ENCODE data around the gene CLSTN2. TPM values are rescaled to one million over a fixed set of nuclear protein-coding genes. Genes with fewer than 3 reads are reported as not detected.

CLSTN2 gene
- total RNA-seq, 1 experiment from 2014 or later: 0.02 TPM

DNA sequence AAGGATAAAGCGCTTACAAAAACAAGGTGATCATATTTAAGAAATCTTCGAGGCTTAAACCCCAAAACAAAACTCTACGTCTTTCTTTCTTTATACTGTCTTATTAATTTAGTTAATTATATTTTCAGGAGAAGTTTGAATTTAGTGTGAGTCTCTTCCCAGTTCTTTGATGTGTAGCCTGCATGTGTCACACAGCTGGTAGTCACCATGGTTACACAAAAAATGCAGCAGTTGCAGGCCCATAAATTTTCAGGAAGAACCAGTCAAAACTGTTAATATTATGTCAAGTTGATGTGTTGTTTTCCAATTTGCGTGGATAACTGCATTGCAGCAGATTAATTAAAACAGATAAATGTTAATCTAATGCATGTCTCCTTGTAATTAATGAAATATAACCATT, 10.4 kb downstream of the CLSTN2 start:
- Histone ChIP-seq H3K4me1 (ENCODE audit: control insufficient read depth in 1 of 2, insufficient read depth in 2 of 2, low read length in 2 of 2) (no peaks in the 10 kb centered on the region), H3K9me3 (ENCODE audit: control insufficient read depth in 1 of 2, insufficient read depth in 1 of 2, low read depth in 1 of 2, low read length in 2 of 2) (no peaks in the 10 kb centered on the region), H3K9me2 (ENCODE audit: insufficient read depth) (no peaks in the 10 kb centered on the region), H3K27ac (ENCODE audit: low read depth, low read length) (no peak overlapping the region), H4K20me1 (ENCODE audit: insufficient read depth) (no peaks in the 10 kb centered on the region), H3K4me2 (ENCODE audit: low read length) (no peak overlapping the region), H3K27me3 (ENCODE audit: insufficient read depth, low read length) (peaks cover 72% of the 10 kb centered on the region), H3K4me3 (replicated peaks in 1 of 2; ENCODE audit: low read depth in 1 of 2, low read length in 2 of 2) (no peak overlapping the region), H3K79me2 (ENCODE audit: insufficient read depth, low read length) (no peaks in the 10 kb centered on the region), H3K36me3 (ENCODE audit: control insufficient read depth in 1 of 2, insufficient read depth in 2 of 2, low read length in 2 of 2) (no peaks in the 10 kb centered on the region), H3K9ac (ENCODE audit: low read length) (no peak overlapping the region), H2AFZ (ENCODE audit: low read depth, low read length, poor library complexity, severe bottlenecking) (no peak overlapping the region)
- intact Hi-C loops (cut with micrococcal nuclease): no loop called here
- BruUV-seq (replicated peaks): no TSS peak
- RAD21 ChIA-PET (ENCODE audit: low non-redundant PET in 1 of 2, low total read pairs in 2 of 2, uncharacterized antibody in 2 of 2, unreplicated experiment in 2 of 2): no interaction called here
- POLR2A ChIA-PET: no interaction called here
- DNase-seq (ENCODE audit: low read depth, low spot score) (no peak), ATAC-seq (no peak)
- no peak for TF ChIP-seq SP1 (IDR thresholded peaks at IDR 0.05; ENCODE audit: low read depth)
- no peak for TF ChIP-seq TCF7L2 (IDR thresholded peaks at IDR 0.05; ENCODE audit: borderline replicate concordance, extremely low read depth, insufficient read depth, insufficient read length)
- CTCF ChIA-PET: no interaction called here

DNA sequence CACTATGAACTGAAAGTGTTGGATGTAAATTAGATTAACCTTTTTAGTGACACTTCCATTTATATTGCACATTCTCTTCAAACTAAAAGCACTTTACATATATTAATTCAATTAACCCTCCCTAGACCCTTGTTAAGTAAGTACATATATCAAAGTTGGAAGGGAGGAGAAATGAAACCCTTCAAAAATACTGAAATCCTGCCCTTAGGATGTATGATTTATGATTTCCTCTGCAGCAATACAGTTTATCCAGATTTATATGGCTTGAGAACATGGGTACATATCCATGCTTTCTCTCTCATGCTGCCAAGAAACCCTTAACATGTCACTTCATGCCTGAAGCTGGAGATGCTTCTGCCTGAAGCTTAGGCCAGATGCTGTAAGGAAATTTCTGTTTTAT, 11.0 kb downstream of the CLSTN2 start:
- POLR2A ChIA-PET: no interaction called here
- Histone ChIP-seq H3K4me3 (replicated peaks in 1 of 2; ENCODE audit: low read depth in 1 of 2, low read length in 2 of 2) (no peak overlapping the region), H3K9ac (ENCODE audit: low read length) (no peak overlapping the region), H3K27ac (ENCODE audit: low read depth, low read length) (no peak overlapping the region), H3K4me2 (ENCODE audit: low read length) (no peak overlapping the region), H2AFZ (ENCODE audit: low read depth, low read length, poor library complexity, severe bottlenecking) (no peak overlapping the region), H3K79me2 (ENCODE audit: insufficient read depth, low read length) (no peaks in the 10 kb centered on the region), H3K9me2 (ENCODE audit: insufficient read depth) (no peaks in the 10 kb centered on the region), H3K36me3 (ENCODE audit: control insufficient read depth in 1 of 2, insufficient read depth in 2 of 2, low read length in 2 of 2) (no peaks in the 10 kb centered on the region), H4K20me1 (ENCODE audit: insufficient read depth) (no peaks in the 10 kb centered on the region), H3K9me3 (ENCODE audit: control insufficient read depth in 1 of 2, insufficient read depth in 1 of 2, low read depth in 1 of 2, low read length in 2 of 2) (no peaks in the 10 kb centered on the region), H3K27me3 (ENCODE audit: insufficient read depth, low read length) (peaks cover 71% of the 10 kb centered on the region), H3K4me1 (ENCODE audit: control insufficient read depth in 1 of 2, insufficient read depth in 2 of 2, low read length in 2 of 2) (no peaks in the 10 kb centered on the region)
- no TSS peak for BruUV-seq (replicated peaks)
- intact Hi-C loops (cut with micrococcal nuclease): no loop called here
- DNase-seq (ENCODE audit: low read depth, low spot score) (no peak), ATAC-seq (no peak)
- RAD21 ChIA-PET (ENCODE audit: low non-redundant PET in 1 of 2, low total read pairs in 2 of 2, uncharacterized antibody in 2 of 2, unreplicated experiment in 2 of 2): no interaction called here
- CTCF ChIA-PET: no interaction called here
- TF ChIP-seq YY1 (IDR thresholded peaks at IDR 0.05; ENCODE audit: extremely low read depth, insufficient replicate concordance, low read depth, low read length) (no peak), CEBPB (IDR thresholded peaks at IDR 0.05; ENCODE audit: low read depth) (no peak), POLR2AphosphoS5 (IDR thresholded peaks at IDR 0.05; ENCODE audit: low read depth, low read length) (no peak), CBX3 (IDR thresholded peaks at IDR 0.05; ENCODE audit: low read depth) (no peak), SIN3A (IDR thresholded peaks at IDR 0.05; ENCODE audit: low read depth) (no peak), RAD21 (IDR thresholded peaks at IDR 0.05; ENCODE audit: low read depth) (no peak), SP1 (IDR thresholded peaks at IDR 0.05; ENCODE audit: low read depth) (no peak), EZH2 (IDR thresholded peaks at IDR 0.05) (no peak), TCF7L2 (IDR thresholded peaks at IDR 0.05; ENCODE audit: borderline replicate concordance, extremely low read depth, insufficient read depth, insufficient read length) (no peak), EZH2phosphoT487 (IDR thresholded peaks at IDR 0.05; ENCODE audit: borderline replicate concordance) (no peak), SRF (IDR thresholded peaks at IDR 0.05; ENCODE audit: low read depth) (no peak), EGR1 (IDR thresholded peaks at IDR 0.05; ENCODE audit: low read depth) (no peak), JUND (IDR thresholded peaks at IDR 0.05) (no peak)
- TF ChIP-seq, protein P1, sequence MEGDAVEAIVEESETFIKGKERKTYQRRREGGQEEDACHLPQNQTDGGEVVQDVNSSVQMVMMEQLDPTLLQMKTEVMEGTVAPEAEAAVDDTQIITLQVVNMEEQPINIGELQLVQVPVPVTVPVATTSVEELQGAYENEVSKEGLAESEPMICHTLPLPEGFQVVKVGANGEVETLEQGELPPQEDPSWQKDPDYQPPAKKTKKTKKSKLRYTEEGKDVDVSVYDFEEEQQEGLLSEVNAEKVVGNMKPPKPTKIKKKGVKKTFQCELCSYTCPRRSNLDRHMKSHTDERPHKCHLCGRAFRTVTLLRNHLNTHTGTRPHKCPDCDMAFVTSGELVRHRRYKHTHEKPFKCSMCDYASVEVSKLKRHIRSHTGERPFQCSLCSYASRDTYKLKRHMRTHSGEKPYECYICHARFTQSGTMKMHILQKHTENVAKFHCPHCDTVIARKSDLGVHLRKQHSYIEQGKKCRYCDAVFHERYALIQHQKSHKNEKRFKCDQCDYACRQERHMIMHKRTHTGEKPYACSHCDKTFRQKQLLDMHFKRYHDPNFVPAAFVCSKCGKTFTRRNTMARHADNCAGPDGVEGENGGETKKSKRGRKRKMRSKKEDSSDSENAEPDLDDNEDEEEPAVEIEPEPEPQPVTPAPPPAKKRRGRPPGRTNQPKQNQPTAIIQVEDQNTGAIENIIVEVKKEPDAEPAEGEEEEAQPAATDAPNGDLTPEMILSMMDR (IDR thresholded peaks at IDR 0.05 in 2 of 3, conservative IDR thresholded peaks at IDR 0.05 in 1 of 3; ENCODE audit: borderline replicate concordance in 1 of 3, insufficient read depth in 1 of 3, low read depth in 2 of 3, low read length in 2 of 3): no peak

Data from HCT116 (cell line).